H54 (cell line): ENCODE measurements around the gene OLIG2.

Experiments used
- DNase-seq: peaks from one replicate; pipeline ENCODE4 v3.0.0; 2011; ENCODE audit warnings: low spot score, mixed read lengths; ENCODE audit not compliant: insufficient read length
- FAIRE-seq: peaks from 3 replicates; lab custom pipeline; 2011; peaks lifted over from hg19 to GRCh38; lab: Jason Lieb, UNC
- POLR2A ChIP-seq: IDR thresholded peaks from 2 replicates; pipeline ENCODE4 v1.6.1; 2011; ENCODE audit warnings: low read depth, mild to moderate bottlenecking, low read length

Gene OLIG2

DNA sequence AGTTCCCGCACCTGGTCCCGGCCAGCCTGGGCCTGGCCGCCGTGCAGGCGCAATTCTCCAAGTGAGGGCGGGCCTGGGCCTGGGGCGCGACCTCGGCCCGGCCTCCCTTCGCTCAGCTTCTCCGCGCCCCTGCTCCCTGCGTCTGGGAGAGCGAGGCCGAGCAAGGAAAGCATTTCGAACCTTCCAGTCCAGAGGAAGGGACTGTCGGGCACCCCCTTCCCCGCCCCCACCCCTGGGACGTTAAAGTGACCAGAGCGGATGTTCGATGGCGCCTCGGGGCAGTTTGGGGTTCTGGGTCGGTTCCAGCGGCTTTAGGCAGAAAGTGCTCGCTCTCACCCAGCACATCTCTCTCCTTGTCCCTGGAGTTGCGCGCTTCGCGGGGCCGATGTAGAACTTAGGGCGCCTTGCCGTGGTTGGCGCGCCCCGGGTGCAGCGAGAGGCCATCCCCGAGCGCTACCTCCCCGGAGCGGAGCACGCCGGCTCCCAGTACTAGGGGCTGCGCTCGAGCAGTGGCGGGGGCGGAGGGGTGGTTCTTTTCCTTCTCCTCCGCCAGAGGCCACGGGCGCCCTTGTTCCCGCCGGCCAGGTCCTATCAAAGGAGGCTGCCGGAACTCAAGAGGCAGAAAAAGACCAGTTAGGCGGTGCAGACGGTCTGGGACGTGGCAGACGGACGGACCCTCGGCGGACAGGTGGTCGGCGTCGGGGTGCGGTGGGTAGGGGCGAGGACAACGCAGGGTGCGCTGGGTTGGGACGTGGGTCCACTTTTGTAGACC lies 45.4 kb downstream of the OLIG2 start:
- FAIRE-seq: no peak
- TF ChIP-seq POLR2A: no peak
- no peak for DNase-seq

- FAIRE-seq (no peak), DNase-seq (no peak)
- TF ChIP-seq POLR2A: no peak
Measured at GRCh38 chr21:33071770-33072306, 46.1 kb downstream of the OLIG2 start.

- FAIRE-seq: no peak
- no peak for TF ChIP-seq POLR2A
- no peak for DNase-seq
Measured at GRCh38 chr21:33073636-33074035, 47.9 kb downstream of the OLIG2 start.

- TF ChIP-seq POLR2A: no peak
- DNase-seq (no peak), FAIRE-seq (no peak)
Measured at GRCh38 chr21:33075128-33075527, 49.4 kb downstream of the OLIG2 start.

DNA sequence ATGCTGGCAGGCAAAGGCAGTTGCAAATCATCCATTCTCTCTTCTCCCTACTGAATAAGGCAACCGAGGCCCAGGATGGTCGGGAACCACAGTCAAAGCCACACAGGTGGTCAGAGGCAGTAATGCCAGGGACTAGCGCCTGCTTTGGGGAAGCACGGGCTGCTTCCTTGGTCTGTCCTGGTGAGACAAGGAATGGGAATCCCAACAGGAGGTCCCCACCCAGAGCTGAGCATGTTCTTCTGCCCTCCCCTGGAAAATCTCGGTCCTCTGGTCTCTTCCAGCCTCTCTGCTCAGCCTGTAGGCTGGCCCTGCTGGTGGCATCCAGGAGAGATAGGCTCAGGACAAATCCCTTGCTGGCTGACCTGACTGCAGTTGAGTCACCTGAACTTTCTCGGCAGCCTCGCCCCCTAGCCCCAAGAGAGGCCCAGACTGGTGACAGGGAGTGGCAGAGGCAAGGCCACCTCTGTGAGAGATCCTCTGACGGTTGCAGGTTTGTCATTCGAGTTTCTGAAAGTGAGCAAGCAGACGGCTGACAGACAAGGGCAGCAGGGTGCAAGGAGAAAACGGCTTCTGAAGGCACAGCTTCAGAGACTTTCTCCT lies 50.0 kb downstream of the OLIG2 start:
- DNase-seq: no peak
- FAIRE-seq: no peak
- no peak for TF ChIP-seq POLR2A

- TF ChIP-seq POLR2A: no peak
- DNase-seq: no peak
- FAIRE-seq: no peak
Measured at GRCh38 chr21:33076600-33077329, 51.0 kb downstream of the OLIG2 start.
